ENCODE measurements around the gene FAM184A.

Gene FAM184A

DNA sequence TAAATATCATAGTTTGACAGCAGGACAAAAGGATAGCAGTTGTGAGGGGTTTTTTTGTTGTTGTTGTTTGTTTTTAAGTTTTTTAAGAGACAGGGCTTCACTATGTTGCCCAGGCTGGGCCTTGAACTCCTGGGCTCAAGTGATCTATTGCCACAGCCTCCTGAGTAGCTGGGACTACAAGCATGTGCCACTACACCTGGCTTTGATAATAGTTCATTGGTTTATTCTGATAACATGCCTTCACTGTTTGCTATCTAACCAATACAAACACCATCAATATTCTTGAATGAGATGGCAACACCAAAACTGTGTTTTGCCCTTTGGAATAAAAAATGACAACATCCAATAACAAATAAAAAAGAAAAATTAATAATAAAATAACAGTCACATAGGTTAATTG is 41.2 kb downstream of the FAM184A start:
- in situ Hi-C loops (cut with HindIII; ENCODE audit: low sequenced_read_pairs): no loop called here
- H3K4me3 ChIP-seq (ENCODE audit: low read depth, low read length): no peak overlapping the region
- TF ChIP-seq CTCF (IDR thresholded peaks at IDR 0.05; ENCODE audit: low read depth, low read length): no peak
- DNase-seq (ENCODE audit: low read depth, low spot score): no peak

DNA sequence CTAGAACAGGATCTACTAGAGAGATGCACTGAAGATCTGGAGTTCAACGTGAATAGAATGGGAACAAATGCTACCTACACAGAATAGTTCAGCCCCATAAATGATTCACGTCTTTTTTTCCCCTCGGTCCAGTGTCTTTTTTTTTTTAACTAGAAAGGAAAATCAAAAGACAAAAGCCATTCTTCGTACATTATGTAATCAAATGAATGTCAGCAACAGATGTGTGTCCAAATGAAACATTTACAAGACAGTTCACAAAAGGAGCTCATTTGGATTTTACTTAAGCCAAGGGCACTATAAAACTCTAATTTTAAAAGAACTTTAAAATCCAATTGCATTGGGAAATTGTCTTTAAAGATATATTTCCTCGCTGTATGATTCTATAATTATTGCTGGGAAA is 42.4 kb downstream of the FAM184A start:
- no peak for DNase-seq (ENCODE audit: low read depth, low spot score)
- no peak for TF ChIP-seq CTCF (IDR thresholded peaks at IDR 0.05; ENCODE audit: low read depth, low read length)
- in situ Hi-C loops (cut with HindIII; ENCODE audit: low sequenced_read_pairs): no loop called here
- no peak overlapping the region for H3K4me3 ChIP-seq (ENCODE audit: low read depth, low read length)

DNA sequence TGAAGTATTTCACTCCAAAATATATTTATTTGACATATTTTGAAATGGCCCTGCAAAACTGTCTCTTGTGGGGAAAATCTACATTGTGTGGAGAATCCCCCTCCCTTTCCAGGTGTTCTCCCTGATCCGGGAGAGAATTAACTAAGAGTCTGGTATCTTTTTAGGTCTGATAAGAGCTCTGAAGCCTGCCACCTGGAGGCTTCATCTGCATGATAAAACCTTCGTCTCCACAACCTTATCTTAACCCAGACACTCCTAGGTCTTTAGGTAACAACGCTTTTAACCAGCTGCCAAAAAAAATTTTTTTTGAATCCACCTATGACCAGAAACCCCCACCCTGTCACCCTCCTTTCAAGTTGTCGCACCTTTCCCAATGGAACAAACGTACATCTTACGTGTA is 43.0 kb downstream of the FAM184A start:
- no peak overlapping the region for H3K4me3 ChIP-seq (ENCODE audit: low read depth, low read length)
- no peak for DNase-seq (ENCODE audit: low read depth, low spot score)
- no peak for TF ChIP-seq CTCF (IDR thresholded peaks at IDR 0.05; ENCODE audit: low read depth, low read length)
- in situ Hi-C loops (cut with HindIII; ENCODE audit: low sequenced_read_pairs): no loop called here

DNA sequence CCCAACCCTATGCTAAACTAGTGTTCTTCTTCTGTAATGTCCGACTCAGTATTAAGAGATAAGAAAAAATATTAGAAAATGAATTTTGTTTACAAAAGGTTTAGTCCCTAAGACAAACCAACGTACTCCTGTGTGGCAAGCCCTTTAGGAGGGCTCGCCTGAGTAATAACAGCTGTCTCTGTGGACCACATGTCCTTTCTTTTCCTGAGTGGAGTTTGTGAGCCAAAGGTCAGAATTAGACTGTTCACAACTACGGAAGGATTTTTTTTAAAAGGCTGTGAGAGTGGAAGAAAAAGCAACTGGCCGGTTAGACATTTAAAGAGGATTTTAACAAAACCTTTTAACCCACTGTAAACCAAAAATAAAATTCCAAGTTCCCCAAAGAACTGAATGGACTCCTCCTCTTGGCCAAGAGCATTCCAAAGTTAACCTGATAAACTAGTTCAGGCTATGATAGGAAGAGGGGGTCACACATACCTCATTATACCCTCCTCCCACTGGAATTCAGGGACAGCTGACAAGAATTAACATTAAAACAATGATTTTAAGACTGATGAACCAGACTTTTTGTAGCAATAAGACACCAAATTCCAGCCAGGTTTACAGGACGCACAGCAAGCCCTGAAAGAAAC is 43.5 kb downstream of the FAM184A start:
- DNase-seq (ENCODE audit: low read depth, low spot score): no peak
- no peak overlapping the region for H3K4me3 ChIP-seq (ENCODE audit: low read depth, low read length)
- in situ Hi-C loops (cut with HindIII; ENCODE audit: low sequenced_read_pairs): no loop called here
- no peak for TF ChIP-seq CTCF (IDR thresholded peaks at IDR 0.05; ENCODE audit: low read depth, low read length)

DNA sequence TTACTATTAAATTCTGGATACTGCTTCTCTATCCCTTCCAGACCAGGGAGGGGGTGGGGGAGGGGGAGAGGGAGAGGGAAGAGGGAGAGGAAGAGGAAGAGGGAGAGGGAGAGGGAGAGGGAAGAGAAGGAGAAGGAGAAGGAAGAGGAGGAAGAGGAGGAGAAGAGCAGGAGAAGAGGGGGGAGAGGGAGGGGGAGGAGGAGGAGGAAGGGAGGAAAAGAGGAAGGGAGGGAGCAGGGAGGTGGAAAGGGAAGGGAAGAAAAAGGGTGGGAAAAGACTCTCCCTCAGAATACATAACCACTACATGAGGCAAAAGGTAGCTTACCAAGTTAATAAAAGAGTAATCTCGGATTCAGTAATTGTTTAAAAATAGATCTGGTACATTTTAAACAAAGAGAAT is 46.0 kb downstream of the FAM184A start:
- in situ Hi-C loops (cut with HindIII; ENCODE audit: low sequenced_read_pairs): no loop called here
- DNase-seq (ENCODE audit: low read depth, low spot score): no peak
- TF ChIP-seq CTCF (IDR thresholded peaks at IDR 0.05; ENCODE audit: low read depth, low read length): no peak
- no peak overlapping the region for H3K4me3 ChIP-seq (ENCODE audit: low read depth, low read length)

DNA sequence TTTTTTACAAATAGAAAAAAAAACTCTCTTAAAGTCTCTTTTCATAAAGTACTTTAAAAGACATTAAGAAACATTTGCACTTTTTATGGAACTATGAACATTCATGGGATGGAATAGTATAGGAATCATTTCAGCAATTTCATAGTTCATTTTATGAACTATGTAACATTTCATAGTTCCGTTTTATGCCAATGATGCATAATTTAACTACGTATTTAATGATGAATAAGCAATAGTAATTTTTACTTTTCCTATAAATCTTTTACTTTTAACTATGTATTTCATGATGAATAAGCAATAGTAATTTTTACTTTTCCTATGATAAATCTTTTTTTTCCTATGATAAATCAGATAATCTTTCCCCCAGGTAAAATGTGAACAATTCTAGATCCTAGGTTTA is 47.7 kb downstream of the FAM184A start:
- no peak for TF ChIP-seq CTCF (IDR thresholded peaks at IDR 0.05; ENCODE audit: low read depth, low read length)
- in situ Hi-C loops (cut with HindIII; ENCODE audit: low sequenced_read_pairs): no loop called here
- H3K4me3 ChIP-seq (ENCODE audit: low read depth, low read length): no peak overlapping the region

DNA sequence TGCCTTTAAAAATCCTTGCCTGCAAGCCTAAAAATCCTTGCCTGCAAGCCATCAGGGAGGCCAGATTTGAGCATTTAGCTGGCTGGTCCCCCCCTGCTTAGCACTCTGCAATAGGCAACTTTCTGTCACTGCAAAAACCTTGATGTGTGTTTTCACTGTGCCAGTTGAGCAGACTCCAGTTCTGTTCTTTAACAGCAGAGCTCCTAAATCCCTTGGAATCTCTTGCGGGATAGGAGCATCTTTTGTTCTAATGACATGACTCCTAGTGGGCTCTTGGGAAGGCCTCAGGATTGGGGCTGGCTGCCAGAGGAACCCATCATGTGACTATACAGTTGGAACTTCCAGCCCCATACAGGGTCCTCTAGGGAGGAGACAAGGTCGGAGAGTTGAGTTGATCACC is 50.4 kb downstream of the FAM184A start:
- DNase-seq (ENCODE audit: low read depth, low spot score): no peak
- in situ Hi-C loops (cut with HindIII; ENCODE audit: low sequenced_read_pairs): no loop called here
- TF ChIP-seq CTCF (IDR thresholded peaks at IDR 0.05; ENCODE audit: low read depth, low read length): no peak
- no peak overlapping the region for H3K4me3 ChIP-seq (ENCODE audit: low read depth, low read length)

More for the DNA sequence above, 47.7 kb downstream of the FAM184A start:
- no peak for DNase-seq (ENCODE audit: low read depth, low spot score)
